ENCODE measurements around the gene OR2L3.

DNA sequence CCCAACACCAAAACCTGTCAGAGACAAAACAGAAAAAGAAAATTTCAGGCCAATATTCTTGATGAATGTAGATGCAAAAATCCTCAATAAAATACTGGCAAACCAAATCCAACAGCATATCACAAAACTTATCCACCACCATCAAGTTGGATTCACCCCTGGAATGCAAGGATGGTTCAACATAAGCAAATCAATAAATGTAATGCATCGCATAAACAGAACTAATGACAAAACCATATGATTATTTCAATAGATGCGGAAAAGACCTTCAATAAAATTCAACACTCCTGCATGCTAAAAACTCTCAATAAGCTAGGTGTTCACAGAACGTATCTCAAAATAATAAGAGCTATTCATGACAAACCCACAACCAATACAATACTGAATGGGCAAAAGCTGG is 37.0 kb upstream of the OR2L3 start:
- TF ChIP-seq, protein P1, sequence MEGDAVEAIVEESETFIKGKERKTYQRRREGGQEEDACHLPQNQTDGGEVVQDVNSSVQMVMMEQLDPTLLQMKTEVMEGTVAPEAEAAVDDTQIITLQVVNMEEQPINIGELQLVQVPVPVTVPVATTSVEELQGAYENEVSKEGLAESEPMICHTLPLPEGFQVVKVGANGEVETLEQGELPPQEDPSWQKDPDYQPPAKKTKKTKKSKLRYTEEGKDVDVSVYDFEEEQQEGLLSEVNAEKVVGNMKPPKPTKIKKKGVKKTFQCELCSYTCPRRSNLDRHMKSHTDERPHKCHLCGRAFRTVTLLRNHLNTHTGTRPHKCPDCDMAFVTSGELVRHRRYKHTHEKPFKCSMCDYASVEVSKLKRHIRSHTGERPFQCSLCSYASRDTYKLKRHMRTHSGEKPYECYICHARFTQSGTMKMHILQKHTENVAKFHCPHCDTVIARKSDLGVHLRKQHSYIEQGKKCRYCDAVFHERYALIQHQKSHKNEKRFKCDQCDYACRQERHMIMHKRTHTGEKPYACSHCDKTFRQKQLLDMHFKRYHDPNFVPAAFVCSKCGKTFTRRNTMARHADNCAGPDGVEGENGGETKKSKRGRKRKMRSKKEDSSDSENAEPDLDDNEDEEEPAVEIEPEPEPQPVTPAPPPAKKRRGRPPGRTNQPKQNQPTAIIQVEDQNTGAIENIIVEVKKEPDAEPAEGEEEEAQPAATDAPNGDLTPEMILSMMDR (IDR thresholded peaks at IDR 0.05) = no peak
- TF ChIP-seq POLR2A (IDR thresholded peaks at IDR 0.05) = no peak
